Fibroblast of upper back skin (primary cell): ENCODE results near the gene PRPF40A.
A peak's percentile ranks its signal among the peaks of the same experiment; 100 is the strongest.

ENCODE experiments used
- DNase-seq: peaks from one replicate; pipeline ENCODE4 v3.0.0-alpha.2; 2013

Gene PRPF40A

GRCh38 chr2:152649997-152650396 is 67.3 kb downstream of the PRPF40A start:
- no peak for DNase-seq

GRCh38 chr2:152648336-152648735 is 68.9 kb downstream of the PRPF40A start:
- no peak for DNase-seq

- peak; percentile 48 for DNase-seq
Observed at GRCh38 chr2:152647552-152647951, 69.7 kb downstream of the PRPF40A start.

- peak; percentile 91 for DNase-seq
Observed at GRCh38 chr2:152646775-152647174, 70.5 kb downstream of the PRPF40A start.

- no peak for DNase-seq
Observed at GRCh38 chr2:152646264-152646663, 71.0 kb downstream of the PRPF40A start.

- no peak for DNase-seq
Observed at GRCh38 chr2:152644189-152644873, 72.9 kb downstream of the PRPF40A start.

- DNase-seq, result no peak
Observed at GRCh38 chr2:152638590-152638989, 78.7 kb downstream of the PRPF40A start.

- no peak for DNase-seq
Observed at GRCh38 chr2:152638056-152638455, 79.2 kb downstream of the PRPF40A start.

GRCh38 chr2:152637251-152637650 is 80.0 kb downstream of the PRPF40A start:
- DNase-seq, result no peak

GRCh38 chr2:152635635-152636298 is 81.5 kb downstream of the PRPF40A start:
- peak; percentile 59 for DNase-seq

GRCh38 chr2:152632736-152633135 is 84.5 kb downstream of the PRPF40A start:
- DNase-seq, result peak; percentile 32

GRCh38 chr2:152630466-152630865 is 86.8 kb downstream of the PRPF40A start:
- no peak for DNase-seq

- no peak for DNase-seq
Observed at GRCh38 chr2:152629202-152629601, 88.1 kb downstream of the PRPF40A start.

- DNase-seq, result peak; percentile 36
Observed at GRCh38 chr2:152627351-152627957, 89.8 kb downstream of the PRPF40A start.

GRCh38 chr2:152626911-152627339 is 90.3 kb downstream of the PRPF40A start:
- peak; percentile 59 for DNase-seq

- no peak for DNase-seq
Observed at GRCh38 chr2:152624805-152625204, 92.5 kb downstream of the PRPF40A start.

- no peak for DNase-seq
Observed at GRCh38 chr2:152623775-152624174, 93.5 kb downstream of the PRPF40A start.

GRCh38 chr2:152623076-152623740 is 94.1 kb downstream of the PRPF40A start:
- DNase-seq, result no peak

- DNase-seq, result no peak
Observed at GRCh38 chr2:152622219-152622618, 95.0 kb downstream of the PRPF40A start.

- no peak for DNase-seq
Observed at GRCh38 chr2:152620985-152621384, 96.3 kb downstream of the PRPF40A start.

- DNase-seq, result no peak
Observed at GRCh38 chr2:152620208-152620607, 97.1 kb downstream of the PRPF40A start.

- DNase-seq, result peak; percentile 20
Observed at GRCh38 chr2:152618193-152618564, 99.1 kb downstream of the PRPF40A start.

GRCh38 chr2:152617456-152618192 is 99.6 kb downstream of the PRPF40A start:
- peak; percentile 69 for DNase-seq
